CD4-positive, alpha-beta T cell treated with Interleukin-15 for 1 hour (primary cell): ENCODE measurements around the gene GALNTL6.

Experiments
- DNase-seq: peaks from one replicate; pipeline ENCODE4 v3.0.0-alpha.2; 2020

Gene GALNTL6

GRCh38 chr4:172596206-172596605, 783.0 kb downstream of the GALNTL6 start:
- DNase-seq, result no peak

GRCh38 chr4:172599554-172599953, 786.4 kb downstream of the GALNTL6 start:
- DNase-seq, result no peak

- DNase-seq, result no peak
These were observed 788.0 kb downstream of the GALNTL6 start for GRCh38 chr4:172601195-172601594.

- DNase-seq, result no peak
These were observed 806.0 kb downstream of the GALNTL6 start for GRCh38 chr4:172619218-172619617.

GRCh38 chr4:172619798-172620197, 806.6 kb downstream of the GALNTL6 start:
- DNase-seq, result no peak

GRCh38 chr4:172628263-172628662, 815.1 kb downstream of the GALNTL6 start:
- no peak for DNase-seq

GRCh38 chr4:172630280-172630679, 817.1 kb downstream of the GALNTL6 start:
- DNase-seq, result no peak

GRCh38 chr4:172631832-172632231, 818.6 kb downstream of the GALNTL6 start:
- no peak for DNase-seq

GRCh38 chr4:172648471-172648870, 835.3 kb downstream of the GALNTL6 start:
- no peak for DNase-seq

GRCh38 chr4:172649143-172649542, 835.9 kb downstream of the GALNTL6 start:
- no peak for DNase-seq

- no peak for DNase-seq
These were observed 837.7 kb downstream of the GALNTL6 start for GRCh38 chr4:172650758-172651530.

GRCh38 chr4:172651961-172652360, 838.8 kb downstream of the GALNTL6 start:
- no peak for DNase-seq

- no peak for DNase-seq
These were observed 839.2 kb downstream of the GALNTL6 start for GRCh38 chr4:172652369-172652768.

GRCh38 chr4:172653676-172654075, 840.5 kb downstream of the GALNTL6 start:
- no peak for DNase-seq

- DNase-seq, result no peak
These were observed 841.3 kb downstream of the GALNTL6 start for GRCh38 chr4:172654457-172654856.

GRCh38 chr4:172656055-172656454, 842.9 kb downstream of the GALNTL6 start:
- DNase-seq, result no peak

GRCh38 chr4:172657081-172657480, 843.9 kb downstream of the GALNTL6 start:
- no peak for DNase-seq

GRCh38 chr4:172660251-172660650, 847.0 kb downstream of the GALNTL6 start:
- no peak for DNase-seq

- no peak for DNase-seq
These were observed 848.9 kb downstream of the GALNTL6 start for GRCh38 chr4:172662113-172662512.

- DNase-seq, result no peak
These were observed 853.6 kb downstream of the GALNTL6 start for GRCh38 chr4:172666711-172667368.

- DNase-seq, result no peak
These were observed 861.6 kb downstream of the GALNTL6 start for GRCh38 chr4:172674811-172675210.

- no peak for DNase-seq
These were observed 862.0 kb downstream of the GALNTL6 start for GRCh38 chr4:172675232-172675631.

GRCh38 chr4:172680691-172681090, 867.5 kb downstream of the GALNTL6 start:
- no peak for DNase-seq

GRCh38 chr4:172683021-172683420, 869.8 kb downstream of the GALNTL6 start:
- DNase-seq, result no peak

- DNase-seq, result no peak
These were observed 872.8 kb downstream of the GALNTL6 start for GRCh38 chr4:172686021-172686420.
